DMS114 treated with DMSO at 0.1 percent for 48 hours (cell line): ENCODE measurements around the gene ZFP62.

Source experiments
- DNase-seq: peaks from one replicate; lab custom pipeline; 2025; ENCODE audit not compliant: unreplicated experiment; lab: John Stamatoyannopoulos, UW

The ZFP62 gene

DNA sequence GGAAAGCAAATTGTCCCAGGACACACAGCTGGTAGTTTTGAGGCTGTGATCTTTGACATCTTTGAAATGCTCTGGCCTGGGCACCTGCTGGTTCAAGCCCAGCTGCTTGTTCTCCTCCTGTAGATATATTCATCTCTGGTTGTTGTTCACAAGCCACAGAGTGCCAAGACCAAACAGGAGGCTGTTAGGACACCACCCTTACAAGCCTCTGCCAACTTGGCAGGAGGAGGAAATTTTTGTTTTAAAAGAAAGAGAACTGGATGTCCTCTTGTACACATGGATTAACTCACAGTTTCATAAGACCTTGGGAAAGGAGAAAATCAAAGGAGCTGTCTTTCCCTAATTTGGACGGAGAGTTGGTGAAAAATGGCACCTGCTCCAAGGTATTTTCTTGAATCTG lies 8.5 kb upstream of the ZFP62 start:
- DNase-seq = no peak

- DNase-seq = peak; percentile 81
These were observed 7.9 kb upstream of the ZFP62 start for GRCh38 chr5:180868960-180869359.

DNA sequence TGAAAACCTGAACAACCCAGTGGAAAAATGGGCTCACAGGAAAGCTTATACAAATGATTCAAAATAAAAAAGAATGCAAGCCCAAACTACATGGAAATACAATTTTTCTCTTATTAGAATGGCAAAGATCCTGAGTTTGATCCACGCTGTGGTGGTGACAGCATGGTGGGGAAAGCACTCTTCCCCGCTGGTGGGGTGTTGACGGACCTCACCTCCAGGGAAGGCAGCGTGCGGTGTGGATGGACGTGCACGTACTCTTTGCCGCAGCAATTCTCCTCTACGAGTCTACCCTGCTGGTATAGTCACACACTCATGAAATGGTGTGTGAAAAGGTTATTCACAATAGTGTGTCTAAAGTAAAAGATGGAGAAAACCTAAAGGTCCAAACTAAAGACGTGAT lies 5.9 kb upstream of the ZFP62 start:
- DNase-seq = no peak

GRCh38 chr5:180865981-180866695 lies 5.1 kb upstream of the ZFP62 start:
- DNase-seq = no peak

- no peak for DNase-seq
These were observed 1.6 kb upstream of the ZFP62 start for GRCh38 chr5:180862645-180863044.

- peak; percentile 32 for DNase-seq
These were observed 696 bp downstream of the ZFP62 start for GRCh38 chr5:180860273-180860886.

GRCh38 chr5:180858586-180858985 lies 2.5 kb downstream of the ZFP62 start:
- no peak for DNase-seq

DNA sequence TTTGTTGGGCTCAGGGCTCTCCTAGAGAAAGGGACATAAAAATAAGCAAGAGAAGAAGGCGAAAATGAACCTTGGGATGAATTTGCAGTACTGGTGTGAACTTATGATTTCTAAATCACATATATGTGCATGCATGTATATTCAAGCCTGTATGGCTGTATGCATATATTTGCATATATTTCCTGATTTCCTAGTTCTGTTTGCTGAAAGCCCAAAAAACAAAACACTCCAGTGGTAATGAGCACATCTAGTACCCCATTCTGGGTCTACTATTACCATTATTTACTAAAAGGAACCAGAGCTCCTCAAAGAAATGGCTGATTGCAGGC lies 7.3 kb downstream of the ZFP62 start:
- no peak for DNase-seq

GRCh38 chr5:180853121-180853847 lies 7.8 kb downstream of the ZFP62 start:
- no peak for DNase-seq

DNA sequence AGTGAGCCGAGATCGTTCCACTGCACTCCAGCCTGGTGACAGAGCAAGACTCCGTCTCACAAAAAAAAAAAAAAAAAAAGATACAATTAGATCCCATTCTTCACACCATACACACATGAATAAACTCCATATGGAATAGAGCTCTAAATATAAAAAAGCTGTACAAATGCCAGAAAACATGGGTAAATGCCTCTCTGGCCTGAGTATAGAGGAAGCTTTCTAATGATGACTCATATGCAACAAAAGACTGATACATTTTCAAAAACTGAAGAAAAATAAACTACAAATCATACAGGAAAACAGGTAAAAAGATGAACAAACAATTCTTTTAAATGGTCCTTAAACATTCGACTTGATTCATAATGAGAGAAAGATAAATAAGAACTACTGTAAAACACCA lies 8.6 kb downstream of the ZFP62 start:
- no peak for DNase-seq

DNA sequence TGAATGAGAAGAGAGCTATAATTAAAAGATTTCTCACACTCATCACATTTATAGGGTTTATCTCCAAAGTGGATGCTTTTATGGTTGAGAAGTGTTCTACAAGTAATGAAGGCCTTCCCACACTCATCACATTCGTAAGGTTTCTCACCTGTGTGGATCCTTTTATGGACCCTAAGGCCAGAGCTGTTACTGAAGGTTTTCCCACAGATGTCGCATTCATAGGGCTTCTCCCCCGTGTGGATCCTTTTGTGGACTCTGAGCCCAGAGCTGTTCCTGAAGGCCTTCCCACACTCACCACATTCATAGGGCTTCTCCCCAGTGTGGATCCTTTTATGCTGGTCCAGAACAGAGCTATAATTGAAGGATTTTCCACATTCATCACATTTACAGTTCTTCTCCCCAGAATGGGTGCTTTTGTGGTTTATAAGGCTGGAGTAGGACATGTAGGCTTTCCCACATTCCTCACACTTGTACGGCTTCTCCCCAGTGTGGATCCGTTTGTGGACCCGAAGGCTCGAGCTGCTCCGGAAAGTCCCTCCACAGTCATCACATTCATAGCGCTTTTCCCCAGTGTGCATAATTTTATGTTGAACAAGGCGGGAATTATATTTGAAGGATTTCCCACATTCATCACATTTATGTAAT lies 10.5 kb downstream of the ZFP62 start:
- DNase-seq = no peak

DNA sequence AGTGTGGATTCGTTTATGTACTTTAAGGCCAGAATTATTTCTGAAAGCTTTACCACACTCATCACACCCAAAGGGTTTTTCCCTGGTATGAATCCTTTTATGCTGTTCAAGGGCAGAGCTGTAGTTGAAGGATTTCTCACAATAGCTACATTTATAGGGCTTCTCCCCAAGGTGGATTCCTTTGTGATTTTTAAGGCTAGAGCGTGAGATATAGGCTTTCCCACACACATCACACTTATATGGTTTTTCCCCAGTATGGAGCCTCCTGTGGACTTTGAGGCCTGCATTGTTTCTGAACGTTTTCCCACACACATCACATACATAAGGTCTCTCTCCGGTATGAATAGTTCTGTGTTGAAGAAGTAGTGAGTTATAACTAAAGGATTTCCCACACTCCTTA lies 11.2 kb downstream of the ZFP62 start:
- no peak for DNase-seq

- DNase-seq = no peak
These were observed 12.2 kb downstream of the ZFP62 start for GRCh38 chr5:180848878-180849277.

DNA sequence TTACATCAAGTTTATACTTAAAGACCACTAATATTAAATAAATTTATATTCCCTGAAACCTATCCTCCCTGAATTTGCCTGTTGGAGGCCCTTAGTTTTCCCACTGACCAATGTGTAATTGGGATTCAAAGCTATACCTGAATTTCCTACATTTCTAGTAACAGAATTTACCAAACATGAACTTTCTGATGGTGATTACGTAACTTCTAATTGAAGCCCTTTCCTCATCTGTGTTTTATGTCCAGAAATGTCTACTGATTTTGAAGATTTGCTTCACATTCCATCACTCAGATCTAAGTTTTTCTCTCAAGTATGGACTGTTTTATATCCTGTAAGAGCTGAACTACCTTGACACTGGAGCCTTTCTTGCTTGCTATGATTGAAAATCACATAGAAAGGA lies 12.8 kb downstream of the ZFP62 start:
- no peak for DNase-seq

- no peak for DNase-seq
These were observed 14.1 kb downstream of the ZFP62 start for GRCh38 chr5:180847026-180847425.

DNA sequence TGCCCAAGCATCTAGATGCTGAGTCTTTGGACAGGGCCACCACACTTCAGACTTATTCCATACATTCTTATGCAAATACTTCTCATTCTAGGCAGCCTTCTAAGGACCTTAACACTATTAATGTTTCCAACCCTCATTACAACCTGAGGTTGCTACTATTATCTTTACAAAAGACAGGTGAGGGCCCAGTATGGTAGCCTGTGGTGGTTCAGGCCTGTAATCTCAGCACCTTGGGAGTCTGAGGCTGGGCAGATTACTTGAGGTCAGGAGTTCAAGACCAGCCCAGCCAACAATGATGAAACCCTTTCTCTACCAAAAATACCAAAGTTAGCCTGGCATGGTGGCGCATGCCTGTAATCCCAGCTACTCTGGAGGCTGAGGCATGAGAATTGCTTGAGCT lies 16.2 kb downstream of the ZFP62 start:
- DNase-seq = no peak

GRCh38 chr5:180844432-180844831 lies 16.6 kb downstream of the ZFP62 start:
- no peak for DNase-seq

DNA sequence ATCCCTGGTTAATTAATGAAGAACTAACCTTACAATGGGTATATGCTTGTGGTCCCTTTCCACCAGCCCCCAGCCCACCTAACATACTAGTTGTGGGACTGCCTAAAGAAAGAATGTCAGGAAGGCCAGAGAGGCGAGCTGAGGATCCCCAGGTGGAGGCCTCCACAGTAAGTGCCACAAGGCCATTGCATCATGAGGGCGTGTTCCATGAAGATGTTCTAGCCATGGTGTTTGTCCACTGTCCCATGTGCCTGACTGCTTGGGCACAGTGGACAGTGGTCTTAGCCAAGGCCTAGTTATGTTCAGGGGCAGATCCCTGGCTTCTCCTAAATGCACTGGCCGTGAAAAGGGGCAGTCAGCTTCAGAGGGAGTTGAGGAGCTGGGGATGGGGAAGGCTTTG lies 21.1 kb downstream of the ZFP62 start:
- no peak for DNase-seq

DNA sequence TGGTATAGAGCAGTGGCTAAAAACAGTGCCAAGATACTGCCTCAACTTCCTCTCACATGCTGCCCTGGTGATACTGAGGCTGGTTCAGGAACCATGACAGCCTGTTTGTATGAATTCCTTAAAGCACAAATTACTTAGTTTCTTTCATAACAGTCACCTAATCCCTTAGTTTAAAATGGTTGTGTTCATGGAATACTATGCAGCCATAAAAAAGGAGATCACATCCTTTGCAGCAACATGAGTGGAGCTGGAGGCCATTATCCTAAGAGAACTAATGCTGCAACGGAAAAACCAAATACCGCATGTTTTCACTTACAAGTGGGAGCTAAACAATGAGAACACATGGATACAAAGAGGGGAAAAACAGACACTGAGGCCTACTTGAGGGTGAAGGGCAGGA lies 21.8 kb downstream of the ZFP62 start:
- DNase-seq = no peak

DNA sequence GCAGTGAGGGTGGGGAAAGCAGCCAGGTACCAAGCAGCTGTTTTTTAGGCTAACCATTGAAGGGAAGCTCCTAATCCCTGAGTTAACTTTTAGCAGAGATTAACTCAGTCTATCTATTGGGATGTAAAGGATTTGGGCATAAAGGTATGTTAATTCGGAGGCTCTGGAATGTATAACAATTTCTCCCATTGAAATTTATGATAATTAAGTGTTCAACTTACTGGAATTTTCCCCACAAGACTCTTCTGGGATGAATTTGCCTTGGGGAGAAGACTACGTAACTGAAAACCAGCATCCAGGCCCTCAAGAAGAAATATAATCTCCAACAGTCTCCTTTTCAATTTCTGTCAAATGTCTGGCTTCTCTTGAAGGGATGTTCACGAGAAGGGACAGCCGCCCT lies 23.6 kb downstream of the ZFP62 start:
- DNase-seq = no peak

DNA sequence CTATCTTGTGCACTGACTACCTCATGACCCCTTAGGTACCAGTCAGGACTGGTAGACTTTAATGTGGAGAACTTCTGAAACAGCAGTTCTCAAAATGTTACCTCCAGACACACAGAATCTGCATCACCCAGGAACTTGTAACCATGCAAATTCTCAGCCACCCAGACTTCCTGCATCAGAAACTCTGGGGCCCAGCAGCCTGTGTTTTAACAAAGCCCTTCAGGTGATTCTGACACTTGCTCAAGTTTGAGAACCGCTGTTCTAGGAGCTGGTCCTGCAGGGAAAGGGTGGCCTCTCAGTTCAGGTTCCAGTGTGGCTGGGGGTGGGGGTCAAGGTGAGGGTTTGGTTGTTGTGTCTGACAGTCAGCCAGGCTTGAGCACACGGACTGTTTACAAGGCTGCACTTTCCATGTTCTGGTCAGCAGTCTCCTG lies 28.4 kb downstream of the ZFP62 start:
- no peak for DNase-seq
